Measurements from ENCODE around the gene NEK9. TPM values are rescaled to one million over a fixed set of nuclear protein-coding genes. Genes with fewer than 3 reads are reported as not detected.
"Not testable (repeated sequence)": the region's sequence is repeated elsewhere in the genome, so short reads cannot be mapped to it uniquely, and the experiment has no call there.

NEK9 gene
- total RNA-seq, 2 donors from 2014 or later, result 49.5 to 57.3 TPM

DNA sequence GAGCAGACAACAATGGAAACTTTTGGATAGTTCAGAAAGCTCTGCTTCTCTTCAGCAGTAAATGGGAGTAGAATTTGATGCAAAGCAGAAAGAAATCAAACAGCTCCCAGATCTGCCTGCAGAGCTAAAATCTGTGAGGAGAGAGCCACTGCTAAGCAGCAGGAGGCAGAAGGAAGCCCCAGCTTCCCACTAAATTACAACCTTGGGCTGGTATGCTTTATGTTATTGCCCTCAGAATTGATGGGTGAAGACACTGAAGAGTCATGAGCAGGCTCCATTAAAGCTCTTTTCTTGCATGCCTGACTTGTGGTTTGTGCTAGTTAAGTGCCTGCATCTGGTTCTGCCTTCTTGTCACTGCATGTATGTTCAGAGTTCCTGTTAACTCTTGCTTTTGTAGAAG lies 49.1 kb downstream of the NEK9 start:
- no peaks in the 10 kb centered on the region for H3K27me3 ChIP-seq
- no peaks in the 10 kb centered on the region for H3K36me3 ChIP-seq
- H3K27ac ChIP-seq, result no peak overlapping the region
- TF ChIP-seq, protein P1, sequence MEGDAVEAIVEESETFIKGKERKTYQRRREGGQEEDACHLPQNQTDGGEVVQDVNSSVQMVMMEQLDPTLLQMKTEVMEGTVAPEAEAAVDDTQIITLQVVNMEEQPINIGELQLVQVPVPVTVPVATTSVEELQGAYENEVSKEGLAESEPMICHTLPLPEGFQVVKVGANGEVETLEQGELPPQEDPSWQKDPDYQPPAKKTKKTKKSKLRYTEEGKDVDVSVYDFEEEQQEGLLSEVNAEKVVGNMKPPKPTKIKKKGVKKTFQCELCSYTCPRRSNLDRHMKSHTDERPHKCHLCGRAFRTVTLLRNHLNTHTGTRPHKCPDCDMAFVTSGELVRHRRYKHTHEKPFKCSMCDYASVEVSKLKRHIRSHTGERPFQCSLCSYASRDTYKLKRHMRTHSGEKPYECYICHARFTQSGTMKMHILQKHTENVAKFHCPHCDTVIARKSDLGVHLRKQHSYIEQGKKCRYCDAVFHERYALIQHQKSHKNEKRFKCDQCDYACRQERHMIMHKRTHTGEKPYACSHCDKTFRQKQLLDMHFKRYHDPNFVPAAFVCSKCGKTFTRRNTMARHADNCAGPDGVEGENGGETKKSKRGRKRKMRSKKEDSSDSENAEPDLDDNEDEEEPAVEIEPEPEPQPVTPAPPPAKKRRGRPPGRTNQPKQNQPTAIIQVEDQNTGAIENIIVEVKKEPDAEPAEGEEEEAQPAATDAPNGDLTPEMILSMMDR (IDR thresholded peaks at IDR 0.05), result no peak
- intact Hi-C loops (cut with DNase I), result loop anchor here (10.0 kb wide), 1 partner anchor 73 kb away; the partner anchor contains the start of gene EIF2B2
- no peak overlapping the region for H3K9ac ChIP-seq (ENCODE audit: low read depth in 2 of 2, low read length in 2 of 2)
- no peak for DNase-seq
- no peaks in the 10 kb centered on the region for H3K9me3 ChIP-seq
- no peaks in the 10 kb centered on the region for H3K4me1 ChIP-seq
- H3K4me3 ChIP-seq, result no peak overlapping the region

DNA sequence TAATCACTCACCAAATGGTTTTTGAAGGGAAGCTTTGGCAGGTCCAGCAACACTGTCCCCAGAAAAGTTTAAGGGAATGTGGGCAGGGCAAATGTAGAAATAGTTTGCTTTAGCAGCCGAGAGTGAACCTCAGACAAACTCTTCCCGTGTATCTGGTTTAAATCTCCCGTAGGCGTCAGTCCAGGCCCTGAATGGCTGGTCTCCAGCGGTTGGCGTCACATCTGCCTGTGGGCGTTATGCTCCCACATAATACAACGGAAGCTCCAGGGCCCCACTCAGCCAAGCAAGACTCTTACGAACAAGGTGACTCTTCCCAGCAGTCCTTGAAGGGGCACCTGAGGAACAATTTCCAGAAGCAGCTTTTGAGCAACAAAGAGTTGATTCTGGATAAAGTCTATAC lies 56.5 kb downstream of the NEK9 start:
- peak overlapping the region; percentile 64 to 73 for H3K9ac ChIP-seq (ENCODE audit: low read depth in 2 of 2, low read length in 2 of 2)
- H3K27ac ChIP-seq, result peak overlapping the region; percentile 95
- H3K27me3 ChIP-seq, result no peaks in the 10 kb centered on the region
- no peaks in the 10 kb centered on the region for H3K36me3 ChIP-seq
- no peak for DNase-seq
- H3K4me1 ChIP-seq, result peaks cover 3% of the 10 kb centered on the region
- no peak overlapping the region for H3K4me3 ChIP-seq
- intact Hi-C loops (cut with DNase I), result loop anchor here (10.0 kb wide), 1 partner anchor 66 kb away; the partner anchor contains the start of gene EIF2B2
- no peaks in the 10 kb centered on the region for H3K9me3 ChIP-seq
- TF ChIP-seq, protein P1 (IDR thresholded peaks at IDR 0.05), result no peak

DNA sequence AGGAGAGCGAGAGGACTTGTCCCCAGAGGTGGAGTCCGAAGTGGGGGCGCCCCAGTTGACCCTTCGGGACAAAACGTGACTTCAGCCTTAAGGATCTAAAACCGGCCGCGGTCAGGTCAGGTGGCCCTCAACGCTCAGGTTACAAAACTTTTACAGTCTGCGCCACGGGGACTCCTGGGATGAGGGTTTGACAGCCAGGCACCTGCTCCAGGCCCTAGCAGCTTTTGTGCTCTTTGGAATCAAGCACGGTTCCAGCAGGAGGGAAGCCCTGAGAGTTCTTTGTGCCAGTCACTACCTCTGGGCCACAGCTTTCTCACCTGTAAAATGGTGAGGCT lies 57.1 kb downstream of the NEK9 start:
- peak overlapping the region; percentile 64 to 73 for H3K9ac ChIP-seq (ENCODE audit: low read depth in 2 of 2, low read length in 2 of 2)
- no peaks in the 10 kb centered on the region for H3K36me3 ChIP-seq
- H3K4me3 ChIP-seq, result peak overlapping the region; percentile 58
- H3K27ac ChIP-seq, result peak overlapping the region; percentile 95
- no peak for DNase-seq
- TF ChIP-seq, protein P1 (IDR thresholded peaks at IDR 0.05), result no peak
- no peaks in the 10 kb centered on the region for H3K9me3 ChIP-seq
- intact Hi-C loops (cut with DNase I), result loop anchor here (10.0 kb wide), 1 partner anchor 65 kb away; the partner anchor contains the start of gene EIF2B2
- no peaks in the 10 kb centered on the region for H3K27me3 ChIP-seq
- peaks cover 3% of the 10 kb centered on the region for H3K4me1 ChIP-seq

DNA sequence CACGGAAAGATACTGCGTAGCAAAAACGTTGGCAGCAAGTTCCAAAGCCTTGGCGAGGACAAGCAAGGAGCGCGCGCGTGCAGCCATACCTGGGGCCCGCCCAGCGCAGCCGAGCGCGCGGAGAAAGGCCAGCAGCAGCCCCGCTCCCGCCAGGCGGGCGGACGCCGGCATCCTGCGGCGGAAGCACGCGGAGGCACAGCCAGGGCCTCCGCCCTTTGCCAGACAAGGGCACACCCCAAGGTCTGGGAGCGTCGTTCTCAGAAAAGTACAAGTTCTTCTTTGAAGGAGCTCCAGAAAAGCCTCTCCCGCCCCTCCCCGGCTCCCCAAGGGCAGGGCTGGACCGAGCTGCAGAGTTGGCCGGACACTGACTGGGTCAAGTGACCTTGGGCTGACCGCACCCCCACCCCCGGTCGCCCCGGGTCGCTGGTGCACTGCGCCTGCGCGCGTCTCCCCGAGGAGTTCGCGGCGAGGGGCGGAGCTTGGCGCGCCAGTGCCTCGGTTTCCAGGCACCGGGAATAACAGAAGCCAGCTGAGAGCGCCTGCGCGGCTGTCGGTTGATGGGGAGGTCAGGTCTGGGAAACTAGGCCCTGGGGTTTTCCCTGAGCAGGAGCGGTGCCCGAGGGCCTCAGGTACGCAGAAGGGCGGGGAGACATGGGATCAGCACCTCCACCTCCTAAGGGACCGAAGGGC lies 57.6 kb downstream of the NEK9 start, which contains the start of gene ZC2HC1C:
Gene ZC2HC1C (plus strand): TSS at position 521 of the 690 bp plus-strand sequence. CDS start 933 bp downstream, outside the sequence.
- DNase-seq, result peak; percentile 98
- H3K9me3 ChIP-seq, result no peaks in the 10 kb centered on the region
- H3K27ac ChIP-seq, result peak within 1 kb of the TSS; percentile 95
- no peaks in the 10 kb centered on the region for H3K36me3 ChIP-seq
- peaks cover 3% of the 10 kb centered on the region for H3K4me1 ChIP-seq
- TF ChIP-seq, protein P1 (IDR thresholded peaks at IDR 0.05), result no peak
- peak within 1 kb of the TSS; percentile 64 to 73 for H3K9ac ChIP-seq (ENCODE audit: low read depth in 2 of 2, low read length in 2 of 2)
- intact Hi-C loops (cut with DNase I), result no loop called here
- peak within 1 kb of the TSS; percentile 58 for H3K4me3 ChIP-seq
- no peaks in the 10 kb centered on the region for H3K27me3 ChIP-seq

DNA sequence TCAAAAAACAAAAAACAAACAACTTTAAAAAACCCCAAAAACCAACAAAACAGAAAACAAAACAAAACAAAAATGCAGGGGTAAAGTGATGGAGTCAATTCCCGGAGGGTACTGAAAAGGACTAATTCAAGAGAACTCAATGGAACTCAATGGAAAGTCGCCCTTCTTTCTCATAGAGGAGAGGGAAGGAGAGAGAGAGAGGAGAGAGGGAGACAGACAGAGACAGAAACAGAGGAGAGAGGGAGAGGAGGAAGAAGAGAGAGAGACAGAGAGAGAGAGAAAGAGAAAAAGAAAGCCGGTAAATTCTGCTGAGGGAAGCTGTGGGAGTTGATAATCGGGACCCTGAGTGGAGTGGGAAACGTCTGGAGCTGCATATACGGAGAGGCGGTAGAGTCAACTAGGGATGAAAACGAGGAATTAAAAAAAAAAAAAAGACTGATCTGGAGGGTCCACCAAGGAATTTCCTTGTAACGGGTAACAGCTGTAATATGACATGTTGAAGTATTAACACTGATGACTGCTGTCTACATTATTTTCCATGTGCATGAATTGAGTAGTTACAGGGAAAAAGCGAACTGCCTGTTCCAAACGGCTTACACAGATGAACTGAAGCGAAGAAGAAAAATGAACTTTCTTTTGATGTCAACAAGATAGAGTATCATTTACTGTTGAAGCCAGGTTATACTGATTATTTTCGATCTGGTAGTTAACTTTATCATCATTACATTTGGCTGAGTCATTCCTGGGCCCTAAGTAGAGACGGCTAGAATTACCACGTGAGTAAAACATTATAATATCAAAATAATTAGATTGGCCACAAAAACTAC lies 58.3 kb downstream of the NEK9 start:
- Histone ChIP-seq H3K27ac (peak overlapping the region; percentile 95), H3K4me3 (peak overlapping the region; percentile 58), H3K27me3 (no peaks in the 10 kb centered on the region), H3K4me1 (peaks cover 3% of the 10 kb centered on the region), H3K9ac (ENCODE audit: low read depth in 2 of 2, low read length in 2 of 2) (peak overlapping the region; percentile 41 to 73), H3K9me3 (no peaks in the 10 kb centered on the region), H3K36me3 (no peaks in the 10 kb centered on the region)
- TF ChIP-seq, protein P1 (IDR thresholded peaks at IDR 0.05), result no peak
- DNase-seq, result no peak
- intact Hi-C loops (cut with DNase I), result no loop called here

DNA sequence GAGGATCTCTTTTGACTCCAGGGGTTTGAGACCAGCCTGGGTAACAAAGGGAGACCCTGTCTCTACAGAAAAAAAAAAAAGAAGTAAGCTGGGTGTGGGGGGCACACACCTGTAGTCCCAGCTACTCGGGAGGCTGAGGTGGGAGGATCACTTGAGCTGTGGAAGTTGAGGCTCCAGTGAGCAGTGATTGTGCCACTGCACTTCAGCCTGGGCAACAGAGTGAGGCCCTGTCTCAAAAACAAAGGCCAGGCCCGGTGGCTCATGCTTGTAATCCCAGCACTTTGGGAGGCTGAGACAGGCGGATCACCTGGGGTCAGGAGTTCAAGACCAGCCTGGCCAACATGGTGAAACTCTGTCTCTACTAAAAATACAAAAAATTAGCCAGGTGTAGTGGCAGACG lies 59.1 kb downstream of the NEK9 start:
- H3K9me3 ChIP-seq; DNase-seq; H3K4me1 ChIP-seq; H3K4me3 ChIP-seq; intact Hi-C loops (cut with DNase I); H3K27me3 ChIP-seq; H3K27ac ChIP-seq; H3K36me3 ChIP-seq; H3K9ac ChIP-seq (ENCODE audit: low read depth in 2 of 2, low read length in 2 of 2): not testable (repeated sequence)
